Germinal center (tissue), 1 donor: Measurements from ENCODE around the gene RASAL3.
A peak's percentile ranks its signal among the peaks of the same experiment; 100 is the strongest.
"Not testable (repeated sequence)": the region's sequence is repeated elsewhere in the genome, so short reads cannot be mapped to it uniquely, and the experiment has no call there.

ENCODE experiments used
- DNase-seq: peaks from one replicate; pipeline ENCODE4 v3.0.0; 2012; ENCODE audit warnings: mixed read lengths, low spot score

RASAL3 gene

GRCh38 chr19:15418579-15419412, 45.5 kb downstream of the RASAL3 start, which contains the start of gene AKAP8L:
AKAP8L (minus strand) TSS chr19:15418988; CDS start chr19:15418923, 65 bp downstream.
- peak; percentile 100 for DNase-seq

- no peak for DNase-seq
These were observed 46.1 kb downstream of the RASAL3 start for GRCh38 chr19:15418231-15418578.

- no peak for DNase-seq
These were observed 46.6 kb downstream of the RASAL3 start for GRCh38 chr19:15417699-15418098.

- no peak for DNase-seq
These were observed 51.5 kb downstream of the RASAL3 start for GRCh38 chr19:15412832-15413231.

- DNase-seq = not testable (repeated sequence)
These were observed 53.0 kb downstream of the RASAL3 start for GRCh38 chr19:15411351-15411750.

GRCh38 chr19:15404780-15405211, 59.5 kb downstream of the RASAL3 start:
- DNase-seq = no peak

- no peak for DNase-seq
These were observed 60.1 kb downstream of the RASAL3 start for GRCh38 chr19:15404097-15404779.

GRCh38 chr19:15403151-15403531, 61.2 kb downstream of the RASAL3 start:
- DNase-seq = no peak

GRCh38 chr19:15402411-15403150, 61.8 kb downstream of the RASAL3 start:
- DNase-seq = no peak
